Daoy (cell line): Measurements from ENCODE around the gene NSMF. TPM values are rescaled to one million over a fixed set of nuclear protein-coding genes. Genes with fewer than 3 reads are reported as not detected.
"Not testable (repeated sequence)": the region's sequence is repeated elsewhere in the genome, so short reads cannot be mapped to it uniquely, and the experiment has no call there.

Experiments
- DNase-seq: peaks from one replicate; pipeline ENCODE4 v3.0.0-alpha.2; 2015; ENCODE audit warnings: low read depth
- total RNA-seq: library from RNA; depleted of rRNA; stranded (reverse); fragments of >200 nt; shearing (Covaris generic); gene quantifications from 2 replicates; pipeline ENCODE4 v1.2.3, GENCODE V29; 2014

Gene NSMF
- total RNA-seq, 1 experiment from 2014 or later = 13.7 TPM

- no peak for DNase-seq
These were observed 18.9 kb upstream of the NSMF start for GRCh38 chr9:137477778-137478612.

- no peak for DNase-seq
These were observed 17.7 kb upstream of the NSMF start for GRCh38 chr9:137476856-137477255.

- DNase-seq = no peak
These were observed 16.5 kb upstream of the NSMF start for GRCh38 chr9:137475666-137476065.

- DNase-seq = no peak
These were observed 15.1 kb upstream of the NSMF start for GRCh38 chr9:137474271-137474670.

- no peak for DNase-seq
These were observed 11.7 kb upstream of the NSMF start for GRCh38 chr9:137470785-137471184.

GRCh38 chr9:137467896-137468295 is 8.8 kb upstream of the NSMF start:
- DNase-seq = no peak

GRCh38 chr9:137467161-137467581 is 8.0 kb upstream of the NSMF start:
- DNase-seq = no peak

GRCh38 chr9:137466389-137467085 is 7.4 kb upstream of the NSMF start:
- DNase-seq = not testable (repeated sequence)

- no peak for DNase-seq
These were observed 6.7 kb upstream of the NSMF start for GRCh38 chr9:137465720-137466388.

GRCh38 chr9:137465000-137465719 is 6.0 kb upstream of the NSMF start:
- DNase-seq = no peak

- DNase-seq = no peak
These were observed 5.3 kb upstream of the NSMF start for GRCh38 chr9:137464291-137464999.

GRCh38 chr9:137463931-137464290 is 4.8 kb upstream of the NSMF start:
- no peak for DNase-seq

- no peak for DNase-seq
These were observed 4.1 kb upstream of the NSMF start for GRCh38 chr9:137462986-137463930.

- DNase-seq = no peak
These were observed 3.4 kb upstream of the NSMF start for GRCh38 chr9:137462396-137462985.

- no peak for DNase-seq
These were observed 2.7 kb upstream of the NSMF start for GRCh38 chr9:137461663-137462395.

GRCh38 chr9:137461316-137461662 is 2.2 kb upstream of the NSMF start:
- DNase-seq = no peak

- no peak for DNase-seq
These were observed 1.5 kb upstream of the NSMF start for GRCh38 chr9:137460363-137461315.
